ENCODE results near the gene ENDOV. TPM values are rescaled to one million over a fixed set of nuclear protein-coding genes. Genes with fewer than 3 reads are reported as not detected.

Gene ENDOV
- 19.9 and 60.1 TPM in 2 replicates for total RNA-seq (2014; rRNA removed; shearing (Covaris generic))

- DNase-seq (ENCODE audit: low spot score), result peak; percentile 90
These were observed at the start of gene ENDOV for GRCh38 chr17:80414803-80415625. Gene ENDOV (plus strand): TSS chr17:80415167. CDS start chr17:80415195, 28 bp downstream.

DNA sequence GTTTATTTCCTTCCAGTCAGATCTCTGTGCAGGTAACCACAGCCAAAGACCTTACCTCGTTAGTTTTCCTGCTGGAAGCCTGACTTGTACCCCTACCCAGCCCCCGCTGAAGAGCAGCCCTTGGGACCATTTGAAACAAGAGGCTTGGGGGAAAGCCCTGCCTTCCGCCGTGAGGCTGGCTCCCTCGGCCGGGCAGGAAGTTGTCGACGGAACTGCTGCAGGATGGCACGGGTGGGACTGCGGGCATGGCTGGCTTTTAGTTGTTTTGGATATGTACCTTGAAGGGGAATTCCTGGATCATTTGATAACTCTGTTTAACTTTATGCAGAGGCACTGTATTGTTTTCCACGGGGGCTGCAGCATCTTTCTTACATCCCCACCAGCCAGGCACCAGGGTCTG, 49.0 kb upstream of the ENDOV start:
- DNase-seq (ENCODE audit: low spot score), result no peak

DNA sequence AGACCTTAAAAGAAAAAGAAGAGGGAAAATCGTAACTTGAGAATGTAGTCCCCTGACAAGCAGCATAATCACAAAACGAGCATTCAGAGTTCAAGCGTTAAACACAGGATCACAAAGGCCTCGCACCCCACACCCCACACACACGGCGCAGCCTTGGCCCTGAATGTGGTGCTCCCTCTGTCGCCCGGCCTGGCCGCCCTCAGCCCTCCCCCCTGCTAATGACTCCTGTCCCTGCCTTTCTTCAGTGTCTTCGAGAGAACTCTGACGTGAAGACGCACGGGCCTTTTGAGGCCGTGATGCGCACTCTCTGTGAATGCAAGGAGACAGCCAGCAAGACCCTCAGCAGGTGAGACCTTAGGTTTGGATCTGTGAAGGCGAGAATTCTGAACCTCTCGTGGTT, 47.5 kb upstream of the ENDOV start:
- DNase-seq (ENCODE audit: low spot score), result no peak

DNA sequence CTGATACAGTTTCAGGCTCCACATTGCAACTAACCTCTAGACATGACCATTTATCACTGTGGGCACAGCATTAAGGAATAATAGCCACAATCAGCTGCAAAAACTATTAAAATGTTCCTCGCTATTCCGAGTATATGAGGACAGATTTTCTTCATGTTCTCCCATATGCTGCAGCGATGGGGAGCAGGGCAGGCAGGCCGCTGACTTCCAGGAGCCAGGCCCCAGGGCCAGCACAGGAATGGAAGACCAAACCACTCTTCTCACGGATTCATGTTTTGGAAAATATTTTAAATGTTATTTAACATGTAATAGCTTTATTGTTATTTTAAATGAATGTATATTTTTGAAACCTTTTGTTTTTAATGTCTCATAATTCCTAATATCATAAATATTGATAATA, 43.8 kb upstream of the ENDOV start:
- no peak for DNase-seq (ENCODE audit: low spot score)

DNA sequence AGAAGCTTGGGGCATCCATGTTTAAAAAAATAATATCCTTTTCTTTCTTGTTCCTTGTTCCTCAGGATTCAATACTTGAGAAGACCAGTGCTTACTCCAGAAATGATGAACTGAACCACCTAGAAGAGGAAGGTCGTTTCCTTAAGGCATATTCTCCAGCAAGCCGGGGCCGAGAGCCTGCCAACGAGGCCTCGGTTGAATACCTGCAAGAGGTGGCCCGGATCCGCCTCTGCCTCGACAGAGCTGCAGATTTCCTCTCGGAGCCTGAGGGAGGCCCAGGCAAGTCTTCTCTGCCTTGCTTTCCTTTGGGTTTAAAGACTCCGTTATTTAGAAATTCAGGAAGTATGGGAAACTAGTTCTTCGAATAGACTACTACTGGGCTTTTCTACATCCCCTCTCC, 42.5 kb upstream of the ENDOV start:
- no peak for DNase-seq (ENCODE audit: low spot score)

DNA sequence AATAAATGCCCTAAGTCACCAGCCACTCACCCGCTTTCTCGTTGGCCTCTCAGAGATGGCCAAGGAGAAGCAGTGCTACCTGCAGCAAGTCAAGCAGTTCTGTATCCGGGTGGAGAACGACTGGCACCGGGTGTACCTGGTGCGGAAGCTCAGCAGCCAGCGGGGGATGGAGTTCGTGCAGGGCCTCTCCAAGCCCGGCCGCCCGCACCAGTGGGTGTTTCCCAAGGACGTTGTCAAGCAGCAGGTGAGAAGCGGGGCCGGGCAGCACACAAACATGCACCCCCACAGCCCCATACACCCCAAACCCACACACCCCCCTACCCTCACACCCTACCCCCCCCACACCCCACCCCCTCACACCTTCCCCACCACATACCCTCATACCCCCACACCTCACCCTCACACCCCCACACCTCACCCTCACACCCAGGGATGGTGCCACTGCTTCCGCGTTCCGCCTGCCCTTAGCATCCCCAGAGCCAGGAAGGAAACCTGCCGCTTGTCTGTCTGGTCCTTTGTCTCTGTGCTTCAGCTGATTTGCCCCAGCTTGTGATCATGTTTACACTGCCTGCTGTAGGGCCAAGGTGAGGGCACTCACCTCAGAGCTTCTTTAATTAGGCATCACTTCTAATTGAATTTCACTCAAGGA, 41.9 kb upstream of the ENDOV start:
- DNase-seq (ENCODE audit: low spot score), result no peak

GRCh38 chr17:80374039-80374731, 40.8 kb upstream of the ENDOV start:
- no peak for DNase-seq (ENCODE audit: low spot score)

- no peak for DNase-seq (ENCODE audit: low spot score)
These were observed 40.0 kb upstream of the ENDOV start for GRCh38 chr17:80374732-80375585.

GRCh38 chr17:80376531-80376930, 38.4 kb upstream of the ENDOV start:
- DNase-seq (ENCODE audit: low spot score), result no peak

DNA sequence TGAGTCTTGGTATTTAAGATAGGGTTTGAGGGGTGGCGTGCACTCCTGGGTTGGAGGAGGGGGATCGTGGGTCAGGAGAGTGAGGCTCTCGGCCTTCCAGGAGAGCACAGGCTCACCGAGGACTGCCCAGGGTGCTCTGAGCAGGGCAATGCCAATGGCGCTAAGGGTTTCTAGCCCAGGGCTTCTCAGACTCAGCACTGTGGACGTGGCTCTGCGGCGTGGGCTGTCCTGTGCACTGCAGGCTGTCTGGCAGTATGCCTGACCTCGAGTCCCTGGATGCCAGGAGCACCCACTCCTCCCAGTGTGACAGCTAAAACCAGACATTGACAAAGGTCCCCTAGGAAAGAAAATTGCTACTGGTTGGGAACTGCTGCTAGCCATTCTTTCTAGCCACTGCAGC, 37.2 kb upstream of the ENDOV start:
- no peak for DNase-seq (ENCODE audit: low spot score)

- DNase-seq (ENCODE audit: low spot score), result no peak
These were observed 35.6 kb upstream of the ENDOV start for GRCh38 chr17:80379348-80379747.

- no peak for DNase-seq (ENCODE audit: low spot score)
These were observed 34.9 kb upstream of the ENDOV start for GRCh38 chr17:80380068-80380467.

DNA sequence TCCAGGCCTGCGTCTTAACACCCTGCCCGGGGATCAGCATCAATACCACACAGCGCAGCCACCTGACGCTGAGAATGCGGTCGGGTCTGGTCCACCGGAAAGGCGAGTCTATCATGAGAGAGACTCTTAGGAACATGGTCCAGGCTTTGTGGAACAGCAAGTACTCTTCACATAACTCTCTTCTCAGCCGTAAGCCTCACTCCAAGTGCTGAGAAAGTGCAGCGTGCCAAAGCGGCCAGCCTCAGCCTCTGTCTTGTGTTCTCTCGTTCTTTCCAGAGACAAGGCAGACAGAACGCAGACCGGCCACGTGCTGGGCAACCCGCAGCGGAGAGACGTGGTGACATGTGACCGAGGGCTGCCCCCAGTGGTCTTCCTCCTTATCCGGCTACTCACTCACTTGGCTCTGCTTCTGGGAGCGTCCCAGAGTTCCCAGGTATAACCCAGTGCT, 34.4 kb upstream of the ENDOV start:
- DNase-seq (ENCODE audit: low spot score), result no peak

DNA sequence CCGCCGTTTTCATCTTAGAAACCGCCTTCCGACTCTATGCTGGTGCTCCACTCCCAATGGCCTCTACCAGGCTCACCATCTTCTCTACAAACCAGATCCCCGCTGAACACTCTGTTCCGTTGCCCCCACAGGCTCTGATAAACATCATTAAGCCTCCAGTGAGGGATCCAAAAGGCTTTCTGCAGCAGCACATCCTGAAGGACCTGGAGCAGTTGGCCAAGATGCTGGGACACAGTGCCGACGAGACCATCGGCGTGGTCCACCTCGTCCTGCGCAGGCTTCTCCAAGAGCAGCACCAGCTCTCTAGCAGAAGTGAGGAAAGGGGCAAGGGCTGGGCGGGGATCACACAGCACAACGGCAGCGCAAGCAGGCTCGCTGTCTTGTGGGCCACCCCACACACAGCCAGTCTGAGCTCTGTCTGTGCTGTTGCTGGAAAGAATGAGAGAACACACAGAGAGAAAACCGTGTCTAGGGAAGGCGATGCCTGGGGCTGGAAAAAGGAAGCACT, 33.5 kb upstream of the ENDOV start:
- DNase-seq (ENCODE audit: low spot score), result no peak

GRCh38 chr17:80382446-80382845, 32.5 kb upstream of the ENDOV start:
- no peak for DNase-seq (ENCODE audit: low spot score)

DNA sequence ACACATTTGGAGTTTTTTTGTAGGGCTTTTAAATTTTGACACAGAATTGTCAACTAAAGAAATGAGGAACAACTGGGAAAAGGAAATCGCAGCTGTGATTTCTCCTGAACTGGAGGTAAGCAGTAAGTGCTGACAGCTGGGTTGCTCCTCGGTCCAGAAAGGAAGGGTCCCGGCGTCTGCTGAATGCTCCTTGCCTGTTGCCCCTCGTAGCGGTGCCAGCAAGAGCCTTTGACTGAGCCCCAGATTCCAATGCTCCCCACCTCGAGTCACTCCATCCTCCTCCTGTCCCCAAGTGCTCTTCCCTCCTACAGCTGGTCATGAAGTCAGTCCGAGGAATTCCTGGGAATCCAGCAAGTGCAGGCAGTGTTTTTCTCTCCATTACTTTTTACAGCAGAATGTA, 32.0 kb upstream of the ENDOV start:
- no peak for DNase-seq (ENCODE audit: low spot score)

- no peak for DNase-seq (ENCODE audit: low spot score)
These were observed 30.6 kb upstream of the ENDOV start for GRCh38 chr17:80384078-80384960.

GRCh38 chr17:80385046-80385445, 29.9 kb upstream of the ENDOV start:
- no peak for DNase-seq (ENCODE audit: low spot score)

DNA sequence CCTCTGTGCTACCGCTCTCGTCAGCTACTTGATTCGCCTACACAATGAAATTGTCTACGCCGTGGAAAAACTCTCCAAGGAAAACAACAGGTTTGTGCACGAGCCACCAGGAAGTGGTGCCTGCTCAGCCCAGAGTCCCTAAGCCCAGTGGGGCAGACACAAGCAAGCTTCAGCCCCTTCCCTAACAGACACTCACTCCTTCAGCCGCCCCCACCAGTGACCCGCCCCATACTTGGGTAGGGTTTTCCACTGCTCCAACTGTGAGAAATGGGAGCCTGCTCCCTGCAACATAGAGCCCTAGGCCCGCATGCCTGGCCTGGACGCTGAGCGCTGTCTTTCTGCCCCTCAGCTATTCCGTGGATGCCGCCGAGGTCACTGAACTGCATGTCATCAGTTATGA, 28.6 kb upstream of the ENDOV start:
- no peak for DNase-seq (ENCODE audit: low spot score)

GRCh38 chr17:80387071-80387470, 27.9 kb upstream of the ENDOV start:
- no peak for DNase-seq (ENCODE audit: low spot score)

GRCh38 chr17:80388175-80388574, 26.8 kb upstream of the ENDOV start:
- no peak for DNase-seq (ENCODE audit: low spot score)
